GM23338 (cell line): Measurements from ENCODE around the gene PLS3. TPM values are rescaled to one million over a fixed set of nuclear protein-coding genes. Genes with fewer than 3 reads are reported as not detected.

Experiments used
- ATAC-seq: fragments of 200-7000 bp; cut with Tn5 transposase; 3 replicates; pipeline ENCODE4 v1.9.1; 2020
- DNase-seq: peaks from one replicate; pipeline ENCODE4 v3.0.0-alpha.2; 2015; ENCODE audit warnings: low spot score
- H2AFZ ChIP-seq: fragments of 200-600 bp; sonication (generic); 2 replicates; pipeline ENCODE4 v1.8.0; 2016; ENCODE audit warnings: antibody characterized with exemption, mild to moderate bottlenecking, moderate library complexity
- H3F3A ChIP-seq: fragments of 200-600 bp; sonication (generic); replicated peaks from 2 replicates; pipeline ENCODE4 v1.8.0; 2017; ENCODE audit warnings: antibody characterized with exemption, mixed run types, low read depth
- H3K27ac ChIP-seq: fragments of 200-600 bp; sonication (generic); 2 replicates; pipeline ENCODE4 v1.6.1; 2016; ENCODE audit warnings: low read depth
- H3K27me3 ChIP-seq: fragments of 200-600 bp; sonication (generic); 2 replicates; pipeline ENCODE4 v1.8.0; 2016; ENCODE audit warnings: mild to moderate bottlenecking, mixed run types, moderate library complexity; ENCODE audit not compliant: insufficient read depth
- H3K36me3 ChIP-seq: fragments of 200-600 bp; sonication (generic); 2 replicates; pipeline ENCODE4 v1.8.0; 2016; ENCODE audit warnings: mild to moderate bottlenecking; ENCODE audit not compliant: insufficient read depth
- H3K4me1 ChIP-seq: fragments of 200-600 bp; sonication (generic); 2 replicates; pipeline ENCODE4 v1.8.0; 2016; ENCODE audit warnings: mild to moderate bottlenecking, moderate library complexity; ENCODE audit not compliant: insufficient read depth
- H3K4me2 ChIP-seq: fragments of 200-600 bp; sonication (generic); 2 replicates; pipeline ENCODE4 v1.7.1; 2017; ENCODE audit warnings: mixed run types
- H3K4me3 ChIP-seq: fragments of 200-600 bp; sonication (generic); 2 replicates; pipeline ENCODE4 v1.6.1; 2016; ENCODE audit warnings: mixed run types
- H3K79me2 ChIP-seq: fragments of 200-600 bp; sonication (generic); replicated peaks from 2 replicates; pipeline ENCODE4 v1.8.0; 2017; ENCODE audit warnings: mild to moderate bottlenecking; ENCODE audit not compliant: insufficient read depth
- H3K9me2 ChIP-seq: fragments of 200-600 bp; sonication (generic); 2 replicates; pipeline ENCODE4 v1.8.0; 2017; ENCODE audit not compliant: insufficient read depth
- H4K20me1 ChIP-seq: fragments of 200-600 bp; sonication (generic); replicated peaks from 2 replicates; pipeline ENCODE4 v1.8.0; 2017; ENCODE audit warnings: mild to moderate bottlenecking; ENCODE audit not compliant: insufficient read depth
- H3K27ac Mint-ChIP-seq: 2 replicates; pipeline ENCODE4 v1.8.0; 2020; ENCODE audit warnings: inconsistent platforms, mild to moderate bottlenecking, moderate library complexity, mixed read lengths
- H3K27me3 Mint-ChIP-seq: 3 replicates; pipeline ENCODE4 v1.8.0; 2022; ENCODE audit warnings: low read depth, mild to moderate bottlenecking, moderate library complexity, mixed read lengths, inconsistent platforms; ENCODE audit not compliant: insufficient read depth, poor library complexity
- H3K36me3 Mint-ChIP-seq: 3 replicates; pipeline ENCODE4 v1.8.0; 2021; ENCODE audit warnings: low read depth, mild to moderate bottlenecking, inconsistent platforms, moderate library complexity, mixed read lengths
- H3K4me1 Mint-ChIP-seq: 3 replicates; pipeline ENCODE4 v1.8.0; 2020; ENCODE audit warnings: mild to moderate bottlenecking, inconsistent platforms, mixed read lengths
- H3K4me3 Mint-ChIP-seq: 3 replicates; pipeline ENCODE4 v1.8.0; 2021; ENCODE audit warnings: moderate library complexity, mild to moderate bottlenecking, inconsistent platforms, mixed read lengths
- H3K9me3 Mint-ChIP-seq: 3 replicates; pipeline ENCODE4 v1.8.0; 2020; ENCODE audit warnings: moderate library complexity, mild to moderate bottlenecking, inconsistent platforms, mixed read lengths
- CREB1 ChIP-seq: fragments of 250-450 bp; sonication (Bioruptor Pico); IDR thresholded peaks from 2 replicates; pipeline ENCODE4 v1.5.0; 2020; ENCODE audit warnings: low read depth, mild to moderate bottlenecking, moderate library complexity
- CTCF ChIP-seq, 2 experiments: fragments of 200-600 bp in 1 of 2; sonication (generic) in 1 of 2; conservative IDR thresholded peaks; 2 replicates each; pipeline versions ENCODE4 v1.5.1 to v1.6.1; 2016 to 2017; ENCODE audit warnings: antibody characterized with exemption in 2 of 2, low read depth in 2 of 2, mild to moderate bottlenecking in 2 of 2, moderate library complexity in 1 of 2
- EZH2 ChIP-seq: fragments of 200-600 bp; sonication (generic); IDR thresholded peaks from one replicate; pipeline ENCODE4 v1.8.0; 2017; ENCODE audit warnings: antibody characterized with exemption, mild to moderate bottlenecking, low read depth; ENCODE audit not compliant: unreplicated experiment
- JUNB ChIP-seq: IDR thresholded peaks from one replicate; pipeline ENCODE4 v1.6.1; 2016; ENCODE audit warnings: antibody characterized with exemption; ENCODE audit not compliant: unreplicated experiment
- NANOG ChIP-seq: IDR thresholded peaks from 2 replicates; pipeline ENCODE4 v1.6.1; 2016; ENCODE audit warnings: antibody characterized with exemption, borderline replicate concordance
- POLR2AphosphoS5 ChIP-seq: IDR thresholded peaks from 2 replicates; pipeline ENCODE4 v1.6.1; 2016; ENCODE audit warnings: antibody characterized with exemption, low read depth
- STAT1 ChIP-seq: IDR thresholded peaks from one replicate; pipeline ENCODE4 v1.6.1; 2016; ENCODE audit warnings: antibody characterized with exemption; ENCODE audit not compliant: unreplicated experiment
- ZNF114 ChIP-seq: fragments of 250-450 bp; sonication (Bioruptor Pico); IDR thresholded peaks from 2 replicates; pipeline ENCODE4 v1.5.0; 2020; ENCODE audit warnings: mild to moderate bottlenecking, moderate library complexity
- ZNF462 ChIP-seq: fragments of 250-450 bp; sonication (Bioruptor Pico); IDR thresholded peaks from 2 replicates; pipeline ENCODE4 v1.5.0; 2020; ENCODE audit warnings: mild to moderate bottlenecking, moderate library complexity
- polyA plus RNA-seq: library from polyadenylated mRNA; unstranded; fragments of >200 nt; fragmentation: Nextera tagmentation; extraction: Ambion mirVana; gene quantifications from 2 replicates; pipeline ENCODE4 v1.2.1, GENCODE V29; 2016
- total RNA-seq: library from RNA; depleted of rRNA; stranded (reverse); fragments of >200 nt; shearing (Covaris generic); gene quantifications from 2 replicates; pipeline ENCODE4 v1.2.3, GENCODE V29; 2014
- TF ChIP-seq, protein P1 (sequence below): IDR thresholded peaks from 2 replicates; pipeline ENCODE4 v1.6.1; 2016; ENCODE audit warnings: antibody characterized with exemption

Gene PLS3
- total and polyA plus RNA-seq, 2 experiments from 2014 or later = 81.6 to 128 TPM

DNA sequence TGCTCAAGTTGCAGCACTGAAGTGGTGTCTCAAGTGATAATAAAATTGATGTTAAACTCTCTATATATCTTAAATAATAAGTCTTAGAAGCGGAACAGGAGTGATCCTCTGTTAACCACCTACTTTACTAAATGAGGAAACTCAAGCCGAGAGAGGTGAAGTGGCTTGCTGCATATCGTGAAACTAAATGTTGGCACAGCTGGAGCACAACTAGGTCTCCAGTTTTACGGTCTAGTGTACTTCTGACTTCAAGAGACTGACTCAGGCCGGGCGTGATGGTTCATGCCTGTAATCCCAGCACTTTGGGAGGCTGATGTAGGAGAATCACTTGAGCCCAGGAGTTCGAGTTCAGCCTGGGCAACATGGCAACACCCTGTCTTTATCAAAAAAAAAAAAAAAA, 35.5 kb upstream of the PLS3 start (continued):
- TF ChIP-seq ZNF462 (CRISPR knock-in tag) (no peak), CREB1 (CRISPR knock-in tag) (no peak), POLR2AphosphoS5 (no peak), STAT1 (no peak), JUNB (no peak)
- TF ChIP-seq, protein P1, sequence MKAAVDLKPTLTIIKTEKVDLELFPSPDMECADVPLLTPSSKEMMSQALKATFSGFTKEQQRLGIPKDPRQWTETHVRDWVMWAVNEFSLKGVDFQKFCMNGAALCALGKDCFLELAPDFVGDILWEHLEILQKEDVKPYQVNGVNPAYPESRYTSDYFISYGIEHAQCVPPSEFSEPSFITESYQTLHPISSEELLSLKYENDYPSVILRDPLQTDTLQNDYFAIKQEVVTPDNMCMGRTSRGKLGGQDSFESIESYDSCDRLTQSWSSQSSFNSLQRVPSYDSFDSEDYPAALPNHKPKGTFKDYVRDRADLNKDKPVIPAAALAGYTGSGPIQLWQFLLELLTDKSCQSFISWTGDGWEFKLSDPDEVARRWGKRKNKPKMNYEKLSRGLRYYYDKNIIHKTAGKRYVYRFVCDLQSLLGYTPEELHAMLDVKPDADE = no peak

GRCh38 chrX:115531818-115532403, 29.1 kb upstream of the PLS3 start:
- Mint-ChIP-seq H3K4me1 (peaks cover 13% of the 10 kb centered on the region), H3K27ac (no peak overlapping the region), H3K36me3 (no peaks in the 10 kb centered on the region), H3K4me3 (no peak overlapping the region), H3K9me3 (no peaks in the 10 kb centered on the region), H3K27me3 (peaks cover 3% of the 10 kb centered on the region)
- no peak for DNase-seq
- Histone ChIP-seq H2AFZ (no peak overlapping the region), H4K20me1 (no peaks in the 10 kb centered on the region), H3F3A (no peaks in the 10 kb centered on the region), H3K27ac (no peak overlapping the region), H3K79me2 (no peaks in the 10 kb centered on the region), H3K4me1 (no peaks in the 10 kb centered on the region), H3K4me2 (no peak overlapping the region), H3K4me3 (no peak overlapping the region), H3K9me2 (no peaks in the 10 kb centered on the region), H3K27me3 (no peaks in the 10 kb centered on the region), H3K36me3 (no peaks in the 10 kb centered on the region)
- TF ChIP-seq NANOG = no peak
- no peak for TF ChIP-seq CREB1 (CRISPR knock-in tag)
- no peak for TF ChIP-seq CTCF (conservative IDR thresholded peaks at IDR 0.05; ENCODE audit: low read depth in 2 of 2)
- TF ChIP-seq JUNB = no peak
- TF ChIP-seq EZH2 = no peak
- TF ChIP-seq ZNF114 (CRISPR knock-in tag) = no peak
- no peak for ATAC-seq
